K562 (cell line): ENCODE measurements around the gene CSF1R. TPM values are rescaled to one million over a fixed set of nuclear protein-coding genes. Genes with fewer than 3 reads are reported as not detected.

Experiments used
- ATAC-seq: fragments of 200-7000 bp; cut with Tn5 transposase; 3 replicates; pipeline ENCODE4 v1.9.1; 2020; ENCODE audit warnings: moderate library complexity
- BruUV-seq: library from RNA; stranded (reverse); fragments of 400-500 nt; replicated peaks from 2 replicates; lab custom pipeline; 2021; lab: Mats Ljungman, UMichigan
- CTCF ChIA-PET: fragments of 300-600 bp; formaldehyde crosslinking; extraction: SDS; loops from one replicate; lab custom pipeline; 2021; ENCODE audit warnings: low intra/inter-chr PET ratio; lab: Yijun Ruan, JAX
- POLR2A ChIA-PET: fragments of 300-600, 350-650 bp; sonication (Branson Sonifier 250); formaldehyde crosslinking; extraction: SDS; loops from one replicate; lab custom pipeline; 2021; ENCODE audit warnings: antibody characterized with exemption, inconsistent platforms; lab: Yijun Ruan, JAX
- DNase-seq, 4 experiments: peaks; one replicate each; pipeline versions ENCODE4 v3.0.0 to v3.0.0-alpha.2; 2011 to 2018; ENCODE audit warnings: low spot score in 3 of 4, mixed read lengths in 3 of 4; ENCODE audit errors: extremely low read depth in 1 of 4
- FAIRE-seq: peaks from 2 replicates; lab custom pipeline; 2011; peaks lifted over from hg19 to GRCh38; lab: Jason Lieb, UNC
- H2AFZ ChIP-seq: 2 replicates; pipeline ENCODE4 v1.6.0; 2011; ENCODE audit warnings: low read depth, low read length, control low read depth, inconsistent platforms
- H3K27ac ChIP-seq: fragments of 200-600 bp; 3 replicates; pipeline ENCODE4 v1.8.0; 2011; ENCODE audit warnings: low read depth, mild to moderate bottlenecking, control low read depth, inconsistent platforms, low read length, moderate library complexity, mixed read lengths; ENCODE audit errors: extremely low read depth
- H3K27me3 ChIP-seq, 2 experiments: fragments of 300-600 bp in 1 of 2; 2 replicates in 1 of 2; 3 replicates in 1 of 2; pipeline versions ENCODE4 v1.6.0 to v1.8.0; 2011; ENCODE audit warnings: inconsistent platforms in 2 of 2, low read length in 2 of 2, mild to moderate bottlenecking in 1 of 2, mixed read lengths in 1 of 2, moderate library complexity in 1 of 2; ENCODE audit not compliant: control insufficient read depth in 2 of 2, insufficient read depth in 2 of 2
- H3K36me3 ChIP-seq: fragments of 300-600 bp; 3 replicates; pipeline ENCODE4 v1.8.0; 2011; ENCODE audit warnings: mild to moderate bottlenecking, low read length, inconsistent platforms; ENCODE audit not compliant: control insufficient read depth, insufficient read depth
- H3K4me1 ChIP-seq, 2 experiments: fragments of 200-600 bp in 1 of 2; replicated peaks in 1 of 2; 2 replicates in 1 of 2; 3 replicates in 1 of 2; pipeline versions ENCODE4 v1.5.1 to v1.8.0; 2011; ENCODE audit warnings: inconsistent platforms in 2 of 2, low read length in 2 of 2, mild to moderate bottlenecking in 1 of 2, mixed read lengths in 1 of 2, moderate library complexity in 1 of 2; ENCODE audit not compliant: control insufficient read depth in 2 of 2, insufficient read depth in 2 of 2
- H3K4me2 ChIP-seq: 2 replicates; pipeline ENCODE4 v1.6.1; 2011; ENCODE audit warnings: low read length, control low read depth, inconsistent platforms, mixed read lengths; ENCODE audit not compliant: insufficient read depth
- H3K4me3 ChIP-seq: fragments of 200-600 bp; sonication (generic), shearing (Covaris generic); 2 replicates; pipeline ENCODE4 v1.5.1; 2016; ENCODE audit warnings: control low read depth, inconsistent platforms
- H3K79me2 ChIP-seq: fragments of 200-600 bp; 3 replicates; pipeline ENCODE4 v1.8.0; 2011; ENCODE audit warnings: low read length, inconsistent platforms; ENCODE audit not compliant: control insufficient read depth, insufficient read depth
- H3K9ac ChIP-seq, 2 experiments: 2 replicates each; pipeline versions ENCODE4 v1.6.0 to v1.6.1; 2011; ENCODE audit warnings: low read depth in 2 of 2, low read length in 2 of 2, control low read depth in 1 of 2, inconsistent platforms in 1 of 2, mild to moderate bottlenecking in 1 of 2, mixed read lengths in 1 of 2; ENCODE audit not compliant: insufficient read depth in 1 of 2
- H3K9me1 ChIP-seq: one replicate; pipeline ENCODE4 v1.6.0; 2011; ENCODE audit warnings: inconsistent platforms, mild to moderate bottlenecking, low read length, moderate library complexity; ENCODE audit not compliant: control insufficient read depth, insufficient read depth
- H3K9me3 ChIP-seq: replicated peaks from 2 replicates; pipeline ENCODE4 v1.5.1; 2011; ENCODE audit warnings: low read depth, low read length, inconsistent platforms; ENCODE audit not compliant: control insufficient read depth, insufficient read depth
- H4K20me1 ChIP-seq: replicated peaks from 2 replicates; pipeline ENCODE4 v1.6.1; 2011; ENCODE audit warnings: low read length, inconsistent platforms, mixed read lengths; ENCODE audit not compliant: control insufficient read depth, insufficient read depth
- CBFA2T3 ChIP-seq: fragments of 450-650 bp; IDR thresholded peaks from 2 replicates; pipeline ENCODE4 v1.6.1; 2017
- GTF2F1 ChIP-seq: IDR thresholded peaks from 2 replicates; pipeline ENCODE4 v1.6.1; 2011; ENCODE audit warnings: low read depth, low read length, improper control_type of control experiment
- HDAC2 ChIP-seq: fragments of 450-650 bp; IDR thresholded peaks from 2 replicates; pipeline ENCODE4 v1.6.1; 2016; ENCODE audit warnings: mild to moderate bottlenecking
- MAFG ChIP-seq: fragments of 450-650 bp; conservative IDR thresholded peaks from 2 replicates; pipeline ENCODE4 v1.6.1; 2016; ENCODE audit warnings: missing genetic modification characterization, missing compliant biosample characterization
- MTF1 ChIP-seq: fragments of 250-450 bp; sonication (Bioruptor Pico); IDR thresholded peaks from 2 replicates; pipeline ENCODE4 v1.9.0; 2021; ENCODE audit warnings: moderate library complexity, mild to moderate bottlenecking, inconsistent platforms, borderline replicate concordance
- NFIC ChIP-seq: fragments of 450-650 bp; IDR thresholded peaks from 2 replicates; pipeline ENCODE4 v1.6.1; 2017; ENCODE audit warnings: mild to moderate bottlenecking, inconsistent platforms
- POLR2A ChIP-seq: fragments of 450-650 bp; conservative IDR thresholded peaks from 2 replicates; pipeline ENCODE4 v1.6.1; 2016
- POLR2B ChIP-seq: fragments of 450-650 bp; IDR thresholded peaks from 2 replicates; pipeline ENCODE4 v1.6.1; 2018; ENCODE audit warnings: low read depth; ENCODE audit not compliant: partially characterized antibody
- ZBTB8A ChIP-seq: fragments of 450-650 bp; IDR thresholded peaks from 2 replicates; pipeline ENCODE4 v1.6.1; 2018; ENCODE audit warnings: mild to moderate bottlenecking, moderate library complexity; ENCODE audit not compliant: partially characterized antibody
- ZC3H11A ChIP-seq: IDR thresholded peaks from 2 replicates; pipeline ENCODE4 v1.6.1; 2012; ENCODE audit warnings: low read depth, low read length, improper control_type of control experiment
- ZFX ChIP-seq: sonication (generic); formaldehyde crosslinking; IDR thresholded peaks from 2 replicates; pipeline ENCODE4 v1.8.0; 2022; ENCODE audit warnings: mild to moderate bottlenecking, missing genetic modification reagents, moderate library complexity
- WGBS: fragments of 100-300 bp; shearing (Covaris generic); methylation state at CpG from one replicate; pipeline ENCODE4 v1.1.6; 2016; ENCODE audit warnings: low coverage, mixed read lengths; ENCODE audit not compliant: insufficient coverage; ENCODE audit errors: missing lambda C conversion rate; 5-methylcytosine and 5-hydroxymethylcytosine counted together
- in situ Hi-C: fragments of 300-500 bp; cut with MboI; formaldehyde crosslinking; loops from 4 replicates; pipeline ENCODE4 v1.15.0; 2018; ENCODE audit warnings: inconsistent platforms, mixed read lengths
- intact Hi-C: fragments of 100-400 bp; cut with micrococcal nuclease; formaldehyde crosslinking; loops from 2 replicates; pipeline ENCODE4 v1.14.2; 2022
- polyA plus RNA-seq, 8 experiments: library from polyadenylated mRNA; depleted of rRNA in 4 of 8; stranded (reverse) in 5 of 8; unstranded in 3 of 8; fragments of >200 nt; fragmentation: Nextera tagmentation in 2 of 8; fragmentation: Illumina TruSeq in 1 of 8; extraction: Ambion mirVana in 2 of 8; extraction: Trizol in 1 of 8; gene quantifications; 2 replicates each; pipeline versions ENCODE4 v1.2.1 to v1.2.3, GENCODE V29; 2011 to 2014; ENCODE audit warnings: inconsistent platforms in 1 of 8, missing spikeins in 1 of 8
- total RNA-seq, 7 experiments: library from RNA; depleted of rRNA in 6 of 7; stranded (reverse); fragments of >200 nt in 6 of 7; fragmentation: Illumina TruSeq in 2 of 7; extraction: Trizol in 2 of 7; gene quantifications; 2 replicates each; pipeline versions ENCODE4 v1.2.1 to v1.2.3, GENCODE V29; 2011 to 2021; ENCODE audit warnings: low replicate concordance in 1 of 7
- TF ChIP-seq, protein P1 (sequence below): fragments of 450-650 bp; IDR thresholded peaks from 2 replicates; pipeline ENCODE4 v1.7.1; 2018; ENCODE audit warnings: mild to moderate bottlenecking, low read depth; ENCODE audit not compliant: partially characterized antibody
- TF ChIP-seq, protein P2 (sequence below): fragments of 250-450 bp; sonication (Bioruptor Pico); IDR thresholded peaks from 2 replicates; pipeline ENCODE4 v1.9.0; 2021; ENCODE audit warnings: mild to moderate bottlenecking
- TF ChIP-seq, protein P3 (sequence below): fragments of 150-350 bp; conservative IDR thresholded peaks from 2 replicates; pipeline ENCODE4 v1.6.1; 2014; ENCODE audit warnings: low read length

The CSF1R gene
- total and polyA plus RNA-seq, 9 of the 15 experiments (the other 6 are each of a cell fraction or from before 2014, with no cell fraction given): 0.03 to 0.64 (median 0.20) TPM; not detected in 6

DNA sequence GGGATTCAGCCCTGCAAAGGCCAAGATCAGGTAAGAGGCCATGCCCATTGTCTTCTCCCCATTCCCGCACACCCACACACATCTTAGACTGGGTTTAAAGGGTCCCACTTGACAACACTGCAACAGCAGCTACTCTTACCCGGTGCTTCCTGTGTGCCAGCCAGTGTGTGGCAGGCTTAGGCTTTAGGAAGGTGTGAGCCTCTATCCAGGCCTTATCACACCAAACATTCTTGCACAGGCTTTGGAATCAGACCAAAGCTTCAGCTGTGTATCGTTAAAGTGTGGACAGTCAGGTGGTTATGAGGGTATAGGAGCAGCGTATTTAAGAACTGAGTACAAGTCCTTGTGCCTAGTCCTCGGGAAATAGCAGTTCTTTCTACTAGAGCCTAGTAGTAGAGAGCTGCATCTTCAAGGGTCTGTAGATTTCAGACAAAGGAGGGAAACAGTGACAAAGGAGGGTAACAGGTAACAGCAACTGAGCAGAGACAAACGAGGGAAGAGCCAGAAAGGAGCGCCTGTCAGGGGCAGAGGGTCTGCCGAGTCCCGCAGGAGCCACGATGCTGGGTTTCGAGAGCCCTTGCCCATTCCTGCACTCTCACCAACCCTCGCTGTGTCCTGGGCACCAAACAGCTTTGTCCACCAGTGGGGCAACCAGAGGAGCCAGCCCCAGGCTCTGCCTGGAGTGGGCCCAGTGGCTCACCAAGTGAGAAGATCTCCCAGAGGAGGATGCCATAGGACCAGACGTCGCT lies 30.9 kb downstream of the CSF1R start:
- BruUV-seq: no TSS peak
- H3K36me3 ChIP-seq: peaks cover 50% of the 10 kb centered on the region
- H3K4me1 ChIP-seq: peaks cover 18 to 26% of the 10 kb centered on the region in 2 experiments
- no peaks in the 10 kb centered on the region; the same call in 1 of the 2 replicates for H4K20me1 ChIP-seq
- H3K27me3 ChIP-seq: peaks cover 0 to under 1% of the 10 kb centered on the region in 2 experiments; a peak in 1 of 5 replicates
- WGBS: 81% methylated on average over 12 of the region's 14 CpGs
- FAIRE-seq: peak; percentile 78
- no peaks in the 10 kb centered on the region for H3K9me1 ChIP-seq
- DNase-seq: no peak
- ChIA-PET CTCF (no interaction called here), POLR2A (interaction anchor here (0.6 to 4.1 kb wide), 4 partner anchors 14 to 345 kb away, joined by 3 to 13 read pairs (median 6); no protein-coding TSS in a partner anchor)
- no peak overlapping the region for H3K27ac ChIP-seq
- ATAC-seq: 0 out of 3 replicates have a peak, but pooled peaks have one; percentile 5
- in situ Hi-C loops (no loop called here), intact Hi-C loops (no loop called here)
- H3K9me3 ChIP-seq: no peaks in the 10 kb centered on the region
- no peaks in the 10 kb centered on the region for H3K79me2 ChIP-seq
- no peak overlapping the region for H2AFZ ChIP-seq
- no peak overlapping the region for H3K4me3 ChIP-seq
- no peak overlapping the region for H3K4me2 ChIP-seq
- no peak overlapping the region for H3K9ac ChIP-seq
- no peak for TF ChIP-seq MAFG (tag)
- TF ChIP-seq, protein P1, sequence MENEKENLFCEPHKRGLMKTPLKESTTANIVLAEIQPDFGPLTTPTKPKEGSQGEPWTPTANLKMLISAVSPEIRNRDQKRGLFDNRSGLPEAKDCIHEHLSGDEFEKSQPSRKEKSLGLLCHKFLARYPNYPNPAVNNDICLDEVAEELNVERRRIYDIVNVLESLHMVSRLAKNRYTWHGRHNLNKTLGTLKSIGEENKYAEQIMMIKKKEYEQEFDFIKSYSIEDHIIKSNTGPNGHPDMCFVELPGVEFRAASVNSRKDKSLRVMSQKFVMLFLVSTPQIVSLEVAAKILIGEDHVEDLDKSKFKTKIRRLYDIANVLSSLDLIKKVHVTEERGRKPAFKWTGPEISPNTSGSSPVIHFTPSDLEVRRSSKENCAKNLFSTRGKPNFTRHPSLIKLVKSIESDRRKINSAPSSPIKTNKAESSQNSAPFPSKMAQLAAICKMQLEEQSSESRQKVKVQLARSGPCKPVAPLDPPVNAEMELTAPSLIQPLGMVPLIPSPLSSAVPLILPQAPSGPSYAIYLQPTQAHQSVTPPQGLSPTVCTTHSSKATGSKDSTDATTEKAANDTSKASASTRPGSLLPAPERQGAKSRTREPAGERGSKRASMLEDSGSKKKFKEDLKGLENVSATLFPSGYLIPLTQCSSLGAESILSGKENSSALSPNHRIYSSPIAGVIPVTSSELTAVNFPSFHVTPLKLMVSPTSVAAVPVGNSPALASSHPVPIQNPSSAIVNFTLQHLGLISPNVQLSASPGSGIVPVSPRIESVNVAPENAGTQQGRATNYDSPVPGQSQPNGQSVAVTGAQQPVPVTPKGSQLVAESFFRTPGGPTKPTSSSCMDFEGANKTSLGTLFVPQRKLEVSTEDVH: no peak
- no peak for TF ChIP-seq ZC3H11A
- TF ChIP-seq POLR2A: 0 out of 2 replicates have a peak, but pooled peaks have one; percentile 23
- TF ChIP-seq, protein P2, sequence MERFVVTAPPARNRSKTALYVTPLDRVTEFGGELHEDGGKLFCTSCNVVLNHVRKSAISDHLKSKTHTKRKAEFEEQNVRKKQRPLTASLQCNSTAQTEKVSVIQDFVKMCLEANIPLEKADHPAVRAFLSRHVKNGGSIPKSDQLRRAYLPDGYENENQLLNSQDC (CRISPR knock-in tag): no peak
- no peak for TF ChIP-seq MTF1 (CRISPR knock-in tag)
- TF ChIP-seq HDAC2: no peak
- 0 out of 2 replicates have a peak, but pooled peaks have one; percentile 26 for TF ChIP-seq NFIC
- no peak for TF ChIP-seq ZBTB8A
- TF ChIP-seq POLR2B: no peak
- no peak for TF ChIP-seq GTF2F1
- TF ChIP-seq CBFA2T3: 0 out of 2 replicates have a peak, but pooled peaks have one; percentile 36
- TF ChIP-seq ZFX (CRISPR knock-in tag): no peak
- TF ChIP-seq, protein P3, sequence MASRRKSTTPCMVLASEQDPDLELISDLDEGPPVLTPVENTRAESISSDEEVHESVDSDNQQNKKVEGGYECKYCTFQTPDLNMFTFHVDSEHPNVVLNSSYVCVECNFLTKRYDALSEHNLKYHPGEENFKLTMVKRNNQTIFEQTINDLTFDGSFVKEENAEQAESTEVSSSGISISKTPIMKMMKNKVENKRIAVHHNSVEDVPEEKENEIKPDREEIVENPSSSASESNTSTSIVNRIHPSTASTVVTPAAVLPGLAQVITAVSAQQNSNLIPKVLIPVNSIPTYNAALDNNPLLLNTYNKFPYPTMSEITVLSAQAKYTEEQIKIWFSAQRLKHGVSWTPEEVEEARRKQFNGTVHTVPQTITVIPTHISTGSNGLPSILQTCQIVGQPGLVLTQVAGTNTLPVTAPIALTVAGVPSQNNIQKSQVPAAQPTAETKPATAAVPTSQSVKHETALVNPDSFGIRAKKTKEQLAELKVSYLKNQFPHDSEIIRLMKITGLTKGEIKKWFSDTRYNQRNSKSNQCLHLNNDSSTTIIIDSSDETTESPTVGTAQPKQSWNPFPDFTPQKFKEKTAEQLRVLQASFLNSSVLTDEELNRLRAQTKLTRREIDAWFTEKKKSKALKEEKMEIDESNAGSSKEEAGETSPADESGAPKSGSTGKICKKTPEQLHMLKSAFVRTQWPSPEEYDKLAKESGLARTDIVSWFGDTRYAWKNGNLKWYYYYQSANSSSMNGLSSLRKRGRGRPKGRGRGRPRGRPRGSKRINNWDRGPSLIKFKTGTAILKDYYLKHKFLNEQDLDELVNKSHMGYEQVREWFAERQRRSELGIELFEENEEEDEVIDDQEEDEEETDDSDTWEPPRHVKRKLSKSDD: no peak
